Mucosa of stomach (tissue), 1 donor: ENCODE results near the gene OTOS.

ENCODE experiments used
- H3K27me3 ChIP-seq: one replicate; pipeline ENCODE4 v1.7.0; 2013; ENCODE audit warnings: mild to moderate bottlenecking, low read length; ENCODE audit not compliant: control insufficient read depth, insufficient read depth
- H3K36me3 ChIP-seq: one replicate; pipeline ENCODE4 v1.7.0; 2013; ENCODE audit warnings: low read length; ENCODE audit not compliant: control insufficient read depth, insufficient read depth
- H3K4me1 ChIP-seq: one replicate; pipeline ENCODE4 v1.7.0; 2013; ENCODE audit warnings: mild to moderate bottlenecking, low read length; ENCODE audit not compliant: control insufficient read depth, insufficient read depth
- H3K4me3 ChIP-seq: one replicate; pipeline ENCODE4 v1.7.0; 2013; ENCODE audit warnings: low read length
- H3K9ac ChIP-seq: one replicate; pipeline ENCODE4 v1.7.0; 2013; ENCODE audit warnings: mild to moderate bottlenecking, low read length, moderate library complexity
- H3K9me3 ChIP-seq: one replicate; pipeline ENCODE4 v1.7.0; 2013; ENCODE audit warnings: mild to moderate bottlenecking, low read length, moderate library complexity; ENCODE audit not compliant: control insufficient read depth
- donor health status: Pancreatic carcinoma.

The OTOS gene

DNA sequence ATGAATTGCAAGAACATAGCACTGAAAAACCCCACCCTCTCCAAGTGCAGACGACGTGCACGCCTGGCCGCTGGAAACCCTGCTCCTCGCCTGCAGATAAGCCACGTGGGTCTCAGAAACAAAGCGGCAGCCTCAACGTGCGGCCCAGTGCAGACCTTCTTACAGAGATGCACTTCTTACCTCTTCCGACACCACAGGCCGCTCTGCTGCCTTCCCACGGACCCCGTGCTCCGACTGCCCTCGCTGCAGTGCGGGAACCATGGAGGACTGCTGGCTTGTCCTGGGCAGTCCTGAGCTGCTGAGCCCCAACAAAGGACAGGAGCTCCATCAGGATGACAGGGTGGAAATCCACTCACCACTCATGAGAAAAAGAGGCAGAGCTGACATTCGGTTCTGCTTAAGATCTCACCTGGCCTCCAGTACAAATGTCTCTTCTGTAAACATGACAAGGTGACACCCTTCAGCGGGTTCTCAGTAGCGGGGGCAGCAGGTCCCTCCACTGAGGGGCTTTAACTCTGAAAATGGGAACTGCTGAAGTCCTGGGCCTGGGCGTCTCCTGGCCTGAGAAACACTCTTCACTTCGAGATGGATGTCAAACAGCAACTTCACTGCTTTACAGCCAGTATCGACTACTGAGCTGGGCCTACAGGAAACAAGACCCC, 10.6 kb downstream of the OTOS start:
- peaks cover 4% of the 10 kb centered on the region for H3K36me3 ChIP-seq

DNA sequence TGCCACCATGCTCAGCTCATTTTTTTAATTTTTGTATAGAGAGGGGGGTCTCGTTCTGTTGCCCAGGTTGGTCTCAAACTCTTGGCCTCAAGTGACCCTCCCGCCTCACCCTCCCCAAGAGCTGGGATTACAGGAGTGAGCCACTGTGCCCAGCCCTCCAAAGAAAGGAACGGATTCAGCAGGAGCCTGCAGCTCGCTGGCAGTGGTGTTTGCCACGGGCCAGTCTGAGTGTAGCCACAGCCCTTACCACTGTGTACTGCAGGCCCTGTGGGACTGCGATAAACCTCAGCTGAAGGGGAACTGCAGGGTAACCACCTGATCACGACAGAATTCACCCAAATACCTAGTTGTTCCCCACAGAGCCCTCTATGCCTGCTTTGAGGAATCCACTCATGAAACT, 11.1 kb downstream of the OTOS start:
- Histone ChIP-seq H3K4me1 (no peaks in the 10 kb centered on the region), H3K9ac (no peak overlapping the region), H3K9me3 (no peaks in the 10 kb centered on the region), H3K36me3 (peaks cover 4% of the 10 kb centered on the region), H3K4me3 (no peak overlapping the region), H3K27me3 (no peaks in the 10 kb centered on the region)

More for the DNA sequence above, 10.6 kb downstream of the OTOS start:
- H3K9ac ChIP-seq = no peak overlapping the region
- no peaks in the 10 kb centered on the region for H3K9me3 ChIP-seq
- peaks cover 4% of the 10 kb centered on the region for H3K4me1 ChIP-seq
- no peaks in the 10 kb centered on the region for H3K27me3 ChIP-seq
- H3K4me3 ChIP-seq = no peak overlapping the region

DNA sequence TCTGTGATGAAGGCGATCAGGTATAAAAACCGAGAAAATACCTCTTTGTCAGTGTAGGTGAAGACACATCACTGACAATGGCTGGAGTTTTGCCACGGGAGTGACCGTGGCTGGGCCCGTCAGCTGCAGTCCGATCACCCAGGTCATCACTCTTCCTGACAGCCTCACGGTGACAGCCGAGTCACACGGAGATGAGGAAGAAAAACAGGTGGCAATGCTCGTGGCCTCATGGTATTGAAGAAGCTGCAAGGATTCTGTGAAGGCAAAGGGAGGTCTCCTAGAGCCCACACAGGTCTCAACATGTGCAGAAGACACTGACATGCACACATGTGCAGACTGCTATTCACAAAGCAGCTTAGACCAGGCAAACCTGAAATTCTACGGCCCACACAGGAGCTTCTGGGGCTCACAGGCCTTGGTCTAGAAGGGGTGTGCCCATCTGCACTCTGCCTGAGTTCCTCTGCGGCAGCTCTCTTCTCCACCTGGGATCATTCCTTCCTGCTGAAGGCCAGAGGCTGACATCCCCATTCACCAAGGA, 11.8 kb downstream of the OTOS start:
- Histone ChIP-seq H3K36me3 (peaks cover 4% of the 10 kb centered on the region), H3K4me1 (no peaks in the 10 kb centered on the region), H3K4me3 (no peak overlapping the region), H3K9me3 (no peaks in the 10 kb centered on the region), H3K9ac (no peak overlapping the region), H3K27me3 (no peaks in the 10 kb centered on the region)

DNA sequence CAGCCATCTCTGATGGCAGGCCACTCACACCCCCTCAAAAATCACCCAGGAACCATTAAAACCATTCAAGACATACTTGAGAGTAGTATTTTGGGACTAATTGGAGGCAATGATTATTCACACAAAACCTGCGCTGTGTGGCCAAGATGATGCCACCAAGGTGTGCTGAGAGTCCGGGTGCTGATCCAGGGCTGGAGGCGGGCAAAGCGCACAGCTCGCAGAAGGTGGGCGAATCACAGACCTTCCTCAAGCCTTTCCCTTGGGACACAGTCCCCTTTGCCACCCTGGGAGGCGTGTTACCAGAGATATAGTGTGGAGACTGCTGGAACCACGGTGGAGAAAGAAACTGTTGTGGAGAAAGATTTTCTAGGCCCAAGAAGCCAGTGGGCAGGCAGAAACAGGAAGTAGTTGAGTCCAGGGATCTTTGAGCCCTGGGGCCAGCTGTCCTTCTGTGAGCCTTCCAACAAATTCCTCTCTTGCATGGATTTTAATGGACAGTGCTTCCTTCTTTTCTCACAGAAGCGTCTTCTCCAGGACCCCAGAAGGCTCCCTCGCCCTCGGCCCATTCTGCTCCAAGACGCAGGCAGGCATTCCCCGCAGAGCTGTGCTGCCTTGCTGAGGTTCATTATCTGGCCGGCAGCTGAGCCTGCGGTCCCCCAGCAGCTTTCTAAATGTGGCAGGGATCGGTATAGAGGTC, 12.4 kb downstream of the OTOS start:
- peaks cover 4% of the 10 kb centered on the region for H3K36me3 ChIP-seq

DNA sequence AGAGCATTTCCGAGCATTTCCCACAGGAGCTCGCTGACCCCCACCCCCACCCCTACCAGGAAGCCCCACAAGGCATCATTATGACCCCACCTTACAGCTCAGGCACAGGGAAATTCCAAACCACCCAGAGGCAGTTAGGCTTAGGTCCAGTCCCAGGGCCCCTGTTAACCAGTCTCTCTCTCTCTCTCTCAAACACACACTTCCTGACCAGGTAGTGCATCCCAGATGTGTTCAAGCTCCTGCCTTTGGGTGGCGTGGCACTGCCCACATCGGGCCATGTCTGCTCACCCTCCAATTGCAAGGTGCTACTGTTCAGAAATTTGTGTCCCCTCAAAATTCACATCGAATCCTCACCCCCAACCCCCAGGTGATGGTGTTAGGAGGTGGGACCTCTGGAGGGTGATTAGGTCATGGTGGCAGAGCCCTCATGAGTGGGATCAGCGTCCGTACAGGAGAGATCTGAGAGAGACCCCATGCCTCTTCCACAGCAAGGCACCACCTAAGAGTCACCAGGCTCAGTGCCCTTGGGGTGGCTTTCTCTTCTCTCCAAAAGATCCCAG, 13.2 kb downstream of the OTOS start:
- Histone ChIP-seq H3K4me1 (no peaks in the 10 kb centered on the region), H3K36me3 (peaks cover 4% of the 10 kb centered on the region), H3K4me3 (no peak overlapping the region), H3K9me3 (no peaks in the 10 kb centered on the region), H3K9ac (no peak overlapping the region), H3K27me3 (no peaks in the 10 kb centered on the region)

More for the DNA sequence above, 12.4 kb downstream of the OTOS start:
- no peaks in the 10 kb centered on the region for H3K9me3 ChIP-seq
- H3K9ac ChIP-seq = no peak overlapping the region
- no peaks in the 10 kb centered on the region for H3K4me1 ChIP-seq
- H3K27me3 ChIP-seq = no peaks in the 10 kb centered on the region
- H3K4me3 ChIP-seq = no peak overlapping the region

DNA sequence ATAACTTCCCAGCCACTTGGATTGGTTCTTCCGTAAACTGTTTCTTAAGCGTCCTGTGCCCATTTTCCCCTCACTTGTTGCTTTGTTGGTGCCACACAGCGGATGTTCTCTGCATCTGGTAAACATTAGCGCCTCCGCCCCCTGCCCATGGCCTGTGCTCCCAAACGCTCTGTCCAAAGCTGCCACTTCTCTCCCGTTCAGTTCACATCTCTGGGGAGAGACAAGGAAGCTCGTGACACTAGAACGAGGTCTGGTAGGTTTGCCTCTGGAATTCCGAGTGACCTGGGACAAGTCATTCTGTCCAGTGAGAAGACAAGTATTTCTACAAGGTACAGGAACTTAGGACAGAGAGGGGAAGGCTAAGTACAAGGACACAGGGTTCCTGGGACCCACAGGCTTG, 13.7 kb downstream of the OTOS start:
- peaks cover 4% of the 10 kb centered on the region for H3K36me3 ChIP-seq
- H3K9ac ChIP-seq = no peak overlapping the region
- H3K4me3 ChIP-seq = no peak overlapping the region
- H3K4me1 ChIP-seq = no peaks in the 10 kb centered on the region
- no peaks in the 10 kb centered on the region for H3K9me3 ChIP-seq
- H3K27me3 ChIP-seq = no peaks in the 10 kb centered on the region

DNA sequence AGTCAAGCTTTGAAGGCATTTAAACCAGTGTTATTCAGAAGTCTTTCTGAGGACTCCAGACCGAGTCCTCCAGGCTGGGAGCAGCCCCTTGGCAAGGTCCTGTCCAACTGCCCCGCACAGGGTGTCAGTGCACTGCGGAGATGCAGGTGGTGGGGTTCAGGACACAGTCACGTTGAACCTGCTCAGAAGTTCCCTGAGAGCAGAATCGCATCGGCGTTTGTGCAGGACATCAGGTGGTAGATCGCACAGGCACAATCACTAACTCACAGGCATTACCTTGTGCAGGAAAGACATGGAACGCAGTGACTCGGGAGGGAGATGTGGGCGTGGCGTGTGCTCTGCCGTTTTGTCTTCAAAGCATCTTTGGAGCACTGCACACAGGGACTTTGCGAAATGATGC, 14.7 kb downstream of the OTOS start:
- Histone ChIP-seq H3K27me3 (no peaks in the 10 kb centered on the region), H3K4me3 (no peak overlapping the region), H3K9ac (no peak overlapping the region), H3K9me3 (no peaks in the 10 kb centered on the region), H3K4me1 (no peaks in the 10 kb centered on the region), H3K36me3 (no peaks in the 10 kb centered on the region)

DNA sequence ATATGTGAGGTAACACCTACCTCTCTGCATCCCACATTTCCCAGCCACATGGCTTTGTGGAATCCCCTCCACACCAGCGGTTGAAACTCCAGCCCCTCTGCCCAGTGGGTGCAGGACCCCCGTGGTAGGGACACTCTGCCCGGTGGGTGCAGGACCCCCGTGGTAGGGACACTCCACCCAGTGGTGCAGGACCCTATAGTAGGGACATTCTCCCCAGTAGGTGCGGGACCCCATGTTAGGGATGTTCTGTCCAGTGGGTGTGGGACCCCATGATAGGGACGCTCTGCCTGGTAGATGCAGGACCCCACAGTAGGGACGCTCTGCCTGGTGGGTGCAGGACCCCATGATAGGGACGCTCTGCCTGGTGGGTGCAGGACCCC, 15.8 kb downstream of the OTOS start:
- Histone ChIP-seq H3K4me3 (no peak overlapping the region), H3K36me3 (no peaks in the 10 kb centered on the region), H3K9me3 (no peaks in the 10 kb centered on the region), H3K27me3 (no peaks in the 10 kb centered on the region), H3K4me1 (no peaks in the 10 kb centered on the region), H3K9ac (no peak overlapping the region)

DNA sequence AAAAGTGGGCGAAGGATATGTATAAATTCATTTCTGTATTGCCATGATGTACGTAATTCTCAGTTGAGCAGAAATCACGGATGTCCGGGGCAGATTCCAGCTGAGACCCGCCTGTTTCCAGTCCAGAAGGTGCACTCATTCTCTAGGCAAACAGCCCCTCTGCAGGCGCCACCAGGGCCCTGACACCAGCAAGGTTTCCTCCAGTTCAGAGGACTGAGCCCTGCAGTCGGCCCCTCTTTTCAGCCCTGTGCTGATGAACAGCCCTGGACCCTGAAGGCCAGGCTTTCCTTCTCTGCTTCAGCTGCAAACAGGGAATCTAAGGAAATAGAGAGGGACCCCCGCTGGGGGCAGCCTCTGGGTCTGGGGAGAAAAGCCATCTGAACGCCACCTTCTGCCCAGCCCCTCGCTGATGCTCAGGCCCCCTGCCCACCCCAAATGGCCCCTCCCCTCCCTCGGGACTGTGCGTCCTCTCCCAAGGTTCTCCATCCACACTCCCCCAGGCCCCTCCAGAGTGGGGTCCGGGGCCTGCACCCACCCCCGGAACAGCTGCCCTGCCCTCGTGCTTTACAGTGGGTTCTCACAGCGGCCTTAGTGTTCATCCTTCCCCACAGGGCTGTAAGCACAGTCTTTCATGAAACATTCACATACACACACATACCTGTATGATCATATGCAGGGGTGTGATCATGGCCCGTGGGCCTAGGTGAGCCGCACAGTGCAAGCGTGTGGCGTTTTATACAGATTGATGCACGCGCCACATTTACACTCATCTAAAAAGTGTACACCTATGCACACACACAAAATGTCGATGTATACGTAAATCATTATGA, 16.4 kb downstream of the OTOS start:
- Histone ChIP-seq H3K9ac (no peak overlapping the region), H3K36me3 (no peaks in the 10 kb centered on the region), H3K9me3 (no peaks in the 10 kb centered on the region), H3K4me3 (no peak overlapping the region), H3K4me1 (no peaks in the 10 kb centered on the region), H3K27me3 (no peaks in the 10 kb centered on the region)

DNA sequence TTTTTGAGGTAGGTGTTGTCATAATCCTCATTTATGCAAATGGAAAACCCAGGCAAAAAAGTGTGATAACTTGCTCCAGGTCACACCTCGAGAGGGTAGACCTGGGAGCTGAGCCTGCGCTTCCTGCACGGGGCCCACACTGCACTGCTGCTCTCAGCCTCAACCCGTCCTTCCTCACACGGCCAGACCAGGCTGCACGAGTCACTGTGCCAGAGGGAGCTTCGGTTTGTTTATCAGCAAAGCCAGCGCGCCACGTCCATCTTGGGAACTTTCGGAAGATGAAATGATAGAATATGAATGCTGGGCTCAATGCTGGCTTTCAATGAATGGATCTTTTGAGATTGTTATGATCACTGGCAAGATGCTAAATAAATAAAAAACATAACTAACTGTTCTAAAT, 18.8 kb downstream of the OTOS start:
- H3K9me3 ChIP-seq = no peaks in the 10 kb centered on the region
- H3K4me3 ChIP-seq = no peak overlapping the region
- H3K9ac ChIP-seq = no peak overlapping the region
- no peaks in the 10 kb centered on the region for H3K36me3 ChIP-seq
- H3K27me3 ChIP-seq = no peaks in the 10 kb centered on the region
- H3K4me1 ChIP-seq = no peaks in the 10 kb centered on the region

DNA sequence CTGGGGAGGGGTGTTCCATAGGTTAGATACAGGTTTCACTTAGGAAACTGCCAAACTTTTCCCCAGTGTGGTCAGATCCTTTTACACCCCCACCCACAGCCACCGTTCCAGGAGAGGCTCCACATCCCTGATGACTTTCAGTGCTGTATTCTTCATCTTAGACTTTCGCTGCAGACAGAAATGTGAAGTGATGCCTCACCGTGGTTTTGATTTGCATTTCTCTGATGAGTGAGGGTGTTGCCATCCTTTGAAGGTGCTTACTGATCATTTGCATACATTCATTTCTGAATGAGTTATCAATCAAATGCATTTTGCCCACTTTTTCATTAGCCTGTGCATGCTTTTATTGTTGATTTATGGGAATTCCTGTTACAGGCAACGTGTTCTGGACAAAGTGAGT, 19.3 kb downstream of the OTOS start:
- H3K9ac ChIP-seq = no peak overlapping the region
- no peaks in the 10 kb centered on the region for H3K36me3 ChIP-seq
- H3K4me1 ChIP-seq = no peaks in the 10 kb centered on the region
- no peak overlapping the region for H3K4me3 ChIP-seq
- no peaks in the 10 kb centered on the region for H3K27me3 ChIP-seq
- H3K9me3 ChIP-seq = no peaks in the 10 kb centered on the region

DNA sequence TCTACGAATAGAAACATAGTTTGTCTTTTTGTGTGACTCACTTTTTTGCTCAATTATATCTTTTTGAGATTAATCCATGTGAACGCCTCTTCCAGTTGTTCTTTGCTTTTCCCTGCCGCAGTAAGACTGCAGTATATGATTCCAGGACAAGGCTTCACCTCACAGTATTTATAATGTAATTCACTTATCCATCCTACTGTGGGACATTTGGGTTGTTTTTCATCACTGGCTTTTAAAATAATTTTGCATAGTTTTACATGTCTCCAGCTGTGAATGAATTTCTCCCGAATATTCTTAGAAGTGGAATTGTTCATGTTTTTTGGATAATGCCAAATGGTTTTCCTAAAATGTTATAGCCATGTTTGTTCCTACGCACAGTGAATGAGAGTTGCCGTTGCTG, 26.2 kb downstream of the OTOS start:
- no peaks in the 10 kb centered on the region for H3K4me1 ChIP-seq
- H3K4me3 ChIP-seq = no peak overlapping the region
- H3K36me3 ChIP-seq = no peaks in the 10 kb centered on the region
- H3K9ac ChIP-seq = no peak overlapping the region
- H3K27me3 ChIP-seq = peaks cover 5% of the 10 kb centered on the region
- H3K9me3 ChIP-seq = no peaks in the 10 kb centered on the region
